ENCODE results near the gene CFDP1.
A peak's percentile ranks its signal among the peaks of the same experiment; 100 is the strongest.

DNA sequence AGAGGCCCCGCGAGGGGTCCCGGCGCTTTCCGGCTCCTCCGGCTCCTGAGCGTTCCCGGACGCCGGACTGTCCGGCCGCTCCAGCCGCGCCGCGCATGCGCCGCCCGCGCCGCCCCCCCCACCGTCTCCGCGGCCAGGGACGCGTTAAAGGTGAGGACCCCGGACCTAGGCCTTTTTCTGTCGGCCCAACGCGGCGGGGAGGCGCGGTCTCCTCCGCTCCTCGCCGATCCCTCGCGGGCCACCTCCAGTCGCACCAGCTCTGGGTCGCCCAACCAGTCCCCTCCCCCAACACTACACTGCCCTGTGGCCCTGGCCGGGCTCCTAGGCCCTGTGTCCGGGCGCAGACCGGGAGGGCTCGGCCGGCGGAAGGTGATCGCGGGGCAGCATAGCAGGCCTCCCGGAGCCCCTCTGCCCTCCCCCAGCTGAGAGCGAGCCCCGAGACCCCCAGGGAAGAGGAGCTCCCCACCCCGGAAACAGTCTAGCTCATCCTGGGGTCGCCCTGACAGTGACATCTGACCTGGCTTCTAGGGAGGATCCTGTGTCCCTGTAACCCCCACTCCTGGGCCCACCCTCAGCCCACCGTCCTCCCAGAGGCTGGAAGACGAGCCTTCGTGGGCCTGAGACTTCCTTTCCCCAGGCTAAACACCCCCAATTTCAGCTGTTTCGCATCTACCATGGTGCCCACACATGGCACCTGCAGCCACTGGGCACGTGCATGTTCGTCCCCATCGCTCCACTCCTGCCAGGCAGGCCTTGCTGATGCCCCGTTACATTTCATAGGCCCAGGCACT lies 167.2 kb downstream of the CFDP1 start:
- TF ChIP-seq POLR2AphosphoS5 (IDR thresholded peaks at IDR 0.05; ENCODE audit: low read depth, low read length): peak; percentile 75; the same call in 1 of the 2 replicates
- TF ChIP-seq, protein P1, sequence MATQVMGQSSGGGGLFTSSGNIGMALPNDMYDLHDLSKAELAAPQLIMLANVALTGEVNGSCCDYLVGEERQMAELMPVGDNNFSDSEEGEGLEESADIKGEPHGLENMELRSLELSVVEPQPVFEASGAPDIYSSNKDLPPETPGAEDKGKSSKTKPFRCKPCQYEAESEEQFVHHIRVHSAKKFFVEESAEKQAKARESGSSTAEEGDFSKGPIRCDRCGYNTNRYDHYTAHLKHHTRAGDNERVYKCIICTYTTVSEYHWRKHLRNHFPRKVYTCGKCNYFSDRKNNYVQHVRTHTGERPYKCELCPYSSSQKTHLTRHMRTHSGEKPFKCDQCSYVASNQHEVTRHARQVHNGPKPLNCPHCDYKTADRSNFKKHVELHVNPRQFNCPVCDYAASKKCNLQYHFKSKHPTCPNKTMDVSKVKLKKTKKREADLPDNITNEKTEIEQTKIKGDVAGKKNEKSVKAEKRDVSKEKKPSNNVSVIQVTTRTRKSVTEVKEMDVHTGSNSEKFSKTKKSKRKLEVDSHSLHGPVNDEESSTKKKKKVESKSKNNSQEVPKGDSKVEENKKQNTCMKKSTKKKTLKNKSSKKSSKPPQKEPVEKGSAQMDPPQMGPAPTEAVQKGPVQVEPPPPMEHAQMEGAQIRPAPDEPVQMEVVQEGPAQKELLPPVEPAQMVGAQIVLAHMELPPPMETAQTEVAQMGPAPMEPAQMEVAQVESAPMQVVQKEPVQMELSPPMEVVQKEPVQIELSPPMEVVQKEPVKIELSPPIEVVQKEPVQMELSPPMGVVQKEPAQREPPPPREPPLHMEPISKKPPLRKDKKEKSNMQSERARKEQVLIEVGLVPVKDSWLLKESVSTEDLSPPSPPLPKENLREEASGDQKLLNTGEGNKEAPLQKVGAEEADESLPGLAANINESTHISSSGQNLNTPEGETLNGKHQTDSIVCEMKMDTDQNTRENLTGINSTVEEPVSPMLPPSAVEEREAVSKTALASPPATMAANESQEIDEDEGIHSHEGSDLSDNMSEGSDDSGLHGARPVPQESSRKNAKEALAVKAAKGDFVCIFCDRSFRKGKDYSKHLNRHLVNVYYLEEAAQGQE (IDR thresholded peaks at IDR 0.05; ENCODE audit: insufficient read depth in 1 of 2, low read depth in 2 of 2, low read length in 2 of 2): no peak
- no peak for TF ChIP-seq TAF1 (IDR thresholded peaks at IDR 0.05; ENCODE audit: borderline replicate concordance, insufficient read depth, low read length)
- TF ChIP-seq SIN3A (IDR thresholded peaks at IDR 0.05; ENCODE audit: borderline replicate concordance, insufficient read depth, low read length): no peak

All from PFSK-1 (cell line).